PC-3 (cell line): ENCODE data around the gene MPZL1. TPM values are rescaled to one million over a fixed set of nuclear protein-coding genes. Genes with fewer than 3 reads are reported as not detected.

Source experiments
- ATAC-seq: fragments of 200-7000 bp; cut with Tn5 transposase; 2 replicates; pipeline ENCODE4 v1.9.1; 2020; ENCODE audit warnings: mild to moderate bottlenecking, moderate library complexity
- BruUV-seq: library from RNA; stranded (reverse); fragments of 400-500 nt; replicated peaks from 2 replicates; lab custom pipeline; 2021; lab: Mats Ljungman, UMichigan
- CTCF ChIA-PET: fragments of 300-600 bp; sonication (Branson Sonifier 250); formaldehyde crosslinking; loops from one replicate; lab custom pipeline; 2022; ENCODE audit warnings: antibody characterized with exemption; lab: Charles Lee
- POLR2A ChIA-PET: fragments of 300-600 bp; sonication (Branson Sonifier 250); formaldehyde crosslinking; loops from one replicate; lab custom pipeline; 2022; ENCODE audit warnings: antibody characterized with exemption; ENCODE audit not compliant: unreplicated experiment; lab: Charles Lee
- DNase-seq: peaks from one replicate; pipeline ENCODE4 v3.0.0-alpha.2; 2015
- H2AFZ ChIP-seq: fragments of 300-600 bp; sonication (generic); 2 replicates; pipeline ENCODE4 v1.6.0; 2016; ENCODE audit warnings: antibody characterized with exemption, low read length
- H3F3A ChIP-seq: fragments of 300-600 bp; sonication (generic); one replicate; pipeline ENCODE4 v1.6.0; 2017; ENCODE audit warnings: antibody characterized with exemption, low read length, control low read depth, mild to moderate bottlenecking; ENCODE audit not compliant: unreplicated experiment
- H3K27ac ChIP-seq: fragments of 300-600 bp; sonication (generic); 2 replicates; pipeline ENCODE4 v1.5.1; 2016; ENCODE audit warnings: mild to moderate bottlenecking, low read length
- H3K27me3 ChIP-seq: fragments of 300-600 bp; sonication (generic); 2 replicates; pipeline ENCODE4 v1.6.1; 2016; ENCODE audit warnings: low read length, mixed read lengths
- H3K36me3 ChIP-seq: fragments of 300-600 bp; sonication (generic); 2 replicates; pipeline ENCODE4 v1.6.1; 2016; ENCODE audit warnings: low read depth, mixed run types, low read length, mixed read lengths
- H3K4me1 ChIP-seq: fragments of 300-600 bp; sonication (generic); 2 replicates; pipeline ENCODE4 v1.5.1; 2016; ENCODE audit warnings: low read length; ENCODE audit not compliant: insufficient read depth
- H3K4me2 ChIP-seq: fragments of 300-600 bp; sonication (generic); 2 replicates; pipeline ENCODE4 v1.6.0; 2016; ENCODE audit warnings: low read length
- H3K4me3 ChIP-seq: fragments of 300-600 bp; sonication (generic); 2 replicates; pipeline ENCODE4 v1.5.1; 2016; ENCODE audit warnings: mild to moderate bottlenecking, low read length, mixed read lengths
- H3K79me2 ChIP-seq: fragments of 300-600 bp; sonication (generic); 2 replicates; pipeline ENCODE4 v1.6.1; 2017; ENCODE audit warnings: low read length, mixed read lengths
- H3K9ac ChIP-seq: fragments of 300-600 bp; sonication (generic); 2 replicates; pipeline ENCODE4 v1.6.0; 2016; ENCODE audit warnings: mild to moderate bottlenecking, low read length
- H3K9me2 ChIP-seq: fragments of 300-600 bp; sonication (generic); replicated peaks from 2 replicates; pipeline ENCODE4 v1.6.1; 2016; ENCODE audit warnings: mixed run types, low read length, mixed read lengths
- H3K9me3 ChIP-seq: fragments of 300-600 bp; sonication (generic); 2 replicates; pipeline ENCODE4 v1.6.1; 2016; ENCODE audit warnings: low read length, mixed read lengths
- H4K20me1 ChIP-seq: fragments of 300-600 bp; sonication (generic); 2 replicates; pipeline ENCODE4 v1.6.1; 2016; ENCODE audit warnings: low read length, mixed read lengths
- EZH2 ChIP-seq: fragments of 300-600 bp; sonication (generic); IDR thresholded peaks from one replicate; pipeline ENCODE4 v1.6.1; 2017; ENCODE audit warnings: antibody characterized with exemption, mild to moderate bottlenecking, low read length; ENCODE audit not compliant: unreplicated experiment
- EZH2phosphoT487 ChIP-seq: fragments of 300-600 bp; sonication (generic); IDR thresholded peaks from 2 replicates; pipeline ENCODE4 v1.6.1; 2018; ENCODE audit warnings: mild to moderate bottlenecking, antibody characterized with exemption, low read length, borderline replicate concordance
- intact Hi-C: fragments of 100-400 bp; cut with micrococcal nuclease; formaldehyde crosslinking; loops from 2 replicates; pipeline ENCODE4 v1.9.0; 2023
- total RNA-seq: library from RNA; depleted of rRNA; stranded (reverse); fragments of >200 nt; gene quantifications from 2 replicates; pipeline ENCODE4 v1.2.3, GENCODE V29; 2014
- TF ChIP-seq, protein P1 (sequence below): fragments of 300-600 bp; sonication (generic); conservative IDR thresholded peaks from 2 replicates; pipeline ENCODE4 v1.5.1; 2017; ENCODE audit warnings: antibody characterized with exemption, low read depth, mild to moderate bottlenecking, low read length

The MPZL1 gene
- total RNA-seq, 1 experiment from 2014 or later: 86.5 TPM

DNA sequence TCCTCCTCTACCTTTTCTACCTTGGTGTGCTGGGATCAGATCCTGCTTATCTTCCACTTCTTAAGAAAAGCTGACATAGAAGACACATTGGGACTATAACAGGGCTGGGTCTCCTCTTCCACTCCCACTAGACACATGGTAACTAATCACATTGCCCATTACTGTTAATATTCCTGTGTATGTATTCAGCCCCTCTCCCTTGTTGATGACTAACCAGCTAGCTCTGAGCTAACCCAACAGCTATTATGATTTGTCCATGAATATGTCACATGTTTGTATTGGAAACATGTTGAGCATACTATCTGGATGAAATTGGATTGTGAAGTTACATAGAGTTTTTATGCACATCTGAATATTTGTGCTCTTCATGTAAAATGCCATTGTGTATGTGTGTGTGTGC is 52.9 kb downstream of the MPZL1 start:
- Histone ChIP-seq H3F3A (no peaks in the 10 kb centered on the region), H3K4me3 (no peak overlapping the region), H3K36me3 (peaks cover 59% of the 10 kb centered on the region), H3K4me2 (no peak overlapping the region), H3K9ac (no peak overlapping the region), H3K79me2 (no peaks in the 10 kb centered on the region), H4K20me1 (no peaks in the 10 kb centered on the region), H3K9me3 (no peaks in the 10 kb centered on the region), H3K27me3 (no peaks in the 10 kb centered on the region), H2AFZ (no peak overlapping the region), H3K4me1 (0 out of 2 replicates have a peak, but pooled peaks cover 3% of the 10 kb centered on the region), H3K9me2 (no peaks in the 10 kb centered on the region), H3K27ac (no peak overlapping the region)
- intact Hi-C loops: no loop called here
- DNase-seq (no peak), ATAC-seq (no peak; the same call in 1 of the 2 replicates)
- TF ChIP-seq EZH2: no peak
- TF ChIP-seq EZH2phosphoT487: no peak
- TF ChIP-seq, protein P1, sequence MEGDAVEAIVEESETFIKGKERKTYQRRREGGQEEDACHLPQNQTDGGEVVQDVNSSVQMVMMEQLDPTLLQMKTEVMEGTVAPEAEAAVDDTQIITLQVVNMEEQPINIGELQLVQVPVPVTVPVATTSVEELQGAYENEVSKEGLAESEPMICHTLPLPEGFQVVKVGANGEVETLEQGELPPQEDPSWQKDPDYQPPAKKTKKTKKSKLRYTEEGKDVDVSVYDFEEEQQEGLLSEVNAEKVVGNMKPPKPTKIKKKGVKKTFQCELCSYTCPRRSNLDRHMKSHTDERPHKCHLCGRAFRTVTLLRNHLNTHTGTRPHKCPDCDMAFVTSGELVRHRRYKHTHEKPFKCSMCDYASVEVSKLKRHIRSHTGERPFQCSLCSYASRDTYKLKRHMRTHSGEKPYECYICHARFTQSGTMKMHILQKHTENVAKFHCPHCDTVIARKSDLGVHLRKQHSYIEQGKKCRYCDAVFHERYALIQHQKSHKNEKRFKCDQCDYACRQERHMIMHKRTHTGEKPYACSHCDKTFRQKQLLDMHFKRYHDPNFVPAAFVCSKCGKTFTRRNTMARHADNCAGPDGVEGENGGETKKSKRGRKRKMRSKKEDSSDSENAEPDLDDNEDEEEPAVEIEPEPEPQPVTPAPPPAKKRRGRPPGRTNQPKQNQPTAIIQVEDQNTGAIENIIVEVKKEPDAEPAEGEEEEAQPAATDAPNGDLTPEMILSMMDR: no peak
- POLR2A ChIA-PET: no interaction called here
- CTCF ChIA-PET: no interaction called here
- BruUV-seq: no TSS peak

DNA sequence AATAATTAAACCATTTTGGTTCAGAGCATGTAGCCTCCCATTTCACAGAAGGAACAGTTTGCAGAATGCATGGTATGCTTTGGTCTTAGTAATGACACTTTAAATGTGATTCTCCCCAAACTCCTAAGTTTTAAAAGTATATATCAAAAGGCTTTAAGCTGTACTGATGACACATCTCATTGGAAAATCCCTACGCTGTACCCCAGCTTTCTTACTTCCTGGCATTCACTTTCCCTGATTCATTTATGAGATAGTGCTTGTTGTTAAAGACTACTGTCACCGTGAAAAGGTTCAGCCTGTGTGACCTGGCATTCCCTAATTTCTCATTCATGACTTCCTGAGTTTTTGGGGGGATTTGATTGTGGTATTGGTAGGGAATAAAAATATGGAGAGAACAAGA is 53.4 kb downstream of the MPZL1 start:
- H3K36me3 ChIP-seq: peaks cover 59% of the 10 kb centered on the region
- no peaks in the 10 kb centered on the region for H3F3A ChIP-seq
- H3K27me3 ChIP-seq: no peaks in the 10 kb centered on the region
- BruUV-seq: no TSS peak
- ATAC-seq (no peak), DNase-seq (no peak)
- ChIA-PET CTCF (no interaction called here), POLR2A (no interaction called here)
- intact Hi-C loops: no loop called here
- TF ChIP-seq EZH2: no peak
- no peak for TF ChIP-seq EZH2phosphoT487
- TF ChIP-seq, protein P1: no peak
- H3K9ac ChIP-seq: no peak overlapping the region
- H3K4me3 ChIP-seq: no peak overlapping the region
- H2AFZ ChIP-seq: no peak overlapping the region
- H3K9me3 ChIP-seq: no peaks in the 10 kb centered on the region
- H3K27ac ChIP-seq: no peak overlapping the region
- no peaks in the 10 kb centered on the region for H3K79me2 ChIP-seq
- H4K20me1 ChIP-seq: no peaks in the 10 kb centered on the region
- 0 out of 2 replicates have a peak, but pooled peaks cover 3% of the 10 kb centered on the region for H3K4me1 ChIP-seq
- H3K4me2 ChIP-seq: no peak overlapping the region
- H3K9me2 ChIP-seq: no peaks in the 10 kb centered on the region

DNA sequence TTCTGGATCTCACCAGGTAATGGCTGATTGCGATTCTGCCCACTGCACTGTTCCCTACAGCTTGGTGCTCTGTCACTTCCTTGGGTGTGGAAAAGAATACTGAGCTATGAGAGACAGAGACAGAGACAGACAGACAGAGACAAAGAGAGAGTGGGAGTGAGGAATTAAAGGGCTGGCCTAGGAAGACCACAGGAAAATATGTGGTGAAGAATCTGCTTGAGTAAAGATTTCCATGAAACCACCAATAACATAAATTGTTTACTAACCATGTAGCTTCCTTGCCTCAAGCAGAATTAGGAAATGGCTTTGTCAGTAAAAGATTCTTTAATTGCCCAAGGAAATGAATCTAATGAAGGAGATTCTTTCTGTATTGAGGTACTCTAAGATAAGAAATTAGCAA is 54.4 kb downstream of the MPZL1 start:
- Histone ChIP-seq H3K27ac (no peak overlapping the region), H3K4me1 (0 out of 2 replicates have a peak, but pooled peaks cover 3% of the 10 kb centered on the region), H3K9me2 (no peaks in the 10 kb centered on the region), H3K27me3 (no peaks in the 10 kb centered on the region), H3F3A (no peaks in the 10 kb centered on the region), H4K20me1 (no peaks in the 10 kb centered on the region), H3K4me3 (no peak overlapping the region), H2AFZ (no peak overlapping the region), H3K4me2 (no peak overlapping the region), H3K79me2 (no peaks in the 10 kb centered on the region), H3K36me3 (peaks cover 57% of the 10 kb centered on the region), H3K9ac (no peak overlapping the region), H3K9me3 (no peaks in the 10 kb centered on the region)
- ChIA-PET CTCF (no interaction called here), POLR2A (interaction anchor here (0.6 kb wide), 1 partner anchor 24 kb away, joined by 4 read pairs; no protein-coding TSS in a partner anchor)
- no peak for ATAC-seq
- intact Hi-C loops: no loop called here
- BruUV-seq: no TSS peak
- DNase-seq: no peak
- TF ChIP-seq EZH2 (no peak), EZH2phosphoT487 (no peak)
- TF ChIP-seq, protein P1: no peak
